H1 (cell line): ENCODE results near the gene PARP15. TPM values are rescaled to one million over a fixed set of nuclear protein-coding genes. Genes with fewer than 3 reads are reported as not detected.
"Not testable (repeated sequence)": the region's sequence is repeated elsewhere in the genome, so short reads cannot be mapped to it uniquely, and the experiment has no call there.

Experiments
- CTCF ChIA-PET: fragments of 300-600 bp; sonication (Branson Sonifier 250); formaldehyde crosslinking; loops from one replicate; lab custom pipeline; 2021; ENCODE audit not compliant: partially characterized antibody; lab: Charles Lee
- POLR2A ChIA-PET: fragments of 300-600 bp; sonication (Branson Sonifier 250); formaldehyde crosslinking; loops from one replicate; lab custom pipeline; 2021; ENCODE audit warnings: inconsistent platforms; ENCODE audit not compliant: partially characterized antibody; lab: Charles Lee
- DNase-seq, 2 experiments: peaks; one replicate each; pipeline versions ENCODE4 v3.0.0 to v3.0.0-alpha.2; 2010 to 2022; ENCODE audit warnings: low spot score in 2 of 2, low read depth in 1 of 2, mixed read lengths in 1 of 2
- FAIRE-seq: peaks from 2 replicates; lab custom pipeline; 2011; peaks lifted over from hg19 to GRCh38; lab: Jason Lieb, UNC
- H2AFZ ChIP-seq: 2 replicates; pipeline ENCODE4 v1.8.1; 2012; ENCODE audit warnings: low read length, inconsistent platforms
- H2AK5ac ChIP-seq: 2 replicates; pipeline ENCODE4 v1.6.1; 2013; ENCODE audit warnings: low read depth, low read length
- H2BK120ac ChIP-seq: replicated peaks from 2 replicates; pipeline ENCODE3; 2013; ENCODE audit warnings: low read depth, low read length, inconsistent platforms
- H2BK12ac ChIP-seq: 2 replicates; pipeline ENCODE4 v1.6.1; 2013; ENCODE audit warnings: low read depth, low read length
- H2BK15ac ChIP-seq: 2 replicates; pipeline ENCODE4 v1.6.1; 2013; ENCODE audit warnings: low read length
- H2BK20ac ChIP-seq: 2 replicates; pipeline ENCODE4 v1.6.1; 2013; ENCODE audit warnings: low read length
- H2BK5ac ChIP-seq: 2 replicates; pipeline ENCODE4 v1.6.1; 2013; ENCODE audit warnings: low read depth, low read length
- H3K14ac ChIP-seq: 2 replicates; pipeline ENCODE4 v1.6.1; 2013; ENCODE audit warnings: inconsistent platforms; ENCODE audit not compliant: insufficient read length
- H3K18ac ChIP-seq: 2 replicates; pipeline ENCODE4 v1.6.1; 2013; ENCODE audit warnings: low read length; ENCODE audit errors: extremely low read depth
- H3K23ac ChIP-seq: 2 replicates; pipeline ENCODE4 v1.6.1; 2013; ENCODE audit warnings: inconsistent platforms; ENCODE audit not compliant: insufficient read length
- H3K23me2 ChIP-seq: 2 replicates; pipeline ENCODE4 v1.6.1; 2013; ENCODE audit warnings: low read depth, low read length
- H3K27ac ChIP-seq: 2 replicates; pipeline ENCODE4 v1.6.1; 2011; ENCODE audit warnings: low read depth, low read length, inconsistent platforms
- H3K27me3 ChIP-seq, 4 experiments: replicated peaks in 1 of 4; 1 replicate in 1 of 4; 2 replicates in 3 of 4; pipeline versions ENCODE4 v1.6.1 to v1.8.1; 2011 to 2013; ENCODE audit warnings: low read length in 3 of 4, mild to moderate bottlenecking in 3 of 4, inconsistent platforms in 2 of 4, mixed read lengths in 2 of 4, moderate library complexity in 1 of 4; ENCODE audit not compliant: control insufficient read depth in 3 of 4, insufficient read depth in 3 of 4; ENCODE audit errors: extremely low read depth in 1 of 4
- H3K36me3 ChIP-seq, 4 experiments: 2 replicates each; pipeline versions ENCODE4 v1.6.1 to v1.8.1; 2011 to 2013; ENCODE audit warnings: mild to moderate bottlenecking in 4 of 4, low read length in 3 of 4, moderate library complexity in 2 of 4, control low read depth in 1 of 4, inconsistent platforms in 1 of 4; ENCODE audit not compliant: insufficient read depth in 4 of 4, control insufficient read depth in 2 of 4
- H3K4ac ChIP-seq: replicated peaks from 2 replicates; pipeline ENCODE3; 2013; ENCODE audit warnings: low read length, low read depth, mixed read lengths, inconsistent platforms; ENCODE audit not compliant: insufficient read length
- H3K4me1 ChIP-seq, 4 experiments: replicated peaks in 1 of 4; 1 replicate in 1 of 4; 2 replicates in 3 of 4; pipeline versions ENCODE4 v1.6.1 to v1.8.1; 2011 to 2013; ENCODE audit warnings: low read length in 3 of 4, inconsistent platforms in 2 of 4, mixed read lengths in 1 of 4; ENCODE audit not compliant: insufficient read depth in 4 of 4, control insufficient read depth in 3 of 4
- H3K4me2 ChIP-seq, 2 experiments: 2 replicates each; pipeline versions ENCODE4 v1.6.1 to v1.8.1; 2011 to 2013; ENCODE audit warnings: low read depth in 2 of 2, low read length in 2 of 2, control low read depth in 1 of 2, inconsistent platforms in 1 of 2, mild to moderate bottlenecking in 1 of 2; ENCODE audit not compliant: insufficient read depth in 1 of 2
- H3K4me3 ChIP-seq, 4 experiments: fragments of 200-600, 300-600 bp in 1 of 4; sonication (generic), shearing (Covaris generic), sonication (Bioruptor Twin) in 1 of 4; 2 replicates each; pipeline versions ENCODE4 v1.5.1 to v1.8.1; 2011 to 2016; ENCODE audit warnings: low read length in 4 of 4, low read depth in 3 of 4, control low read depth in 2 of 4, inconsistent platforms in 2 of 4, mild to moderate bottlenecking in 2 of 4, mixed read lengths in 1 of 4, moderate library complexity in 1 of 4; ENCODE audit not compliant: insufficient read depth in 2 of 4; ENCODE audit errors: extremely low read depth in 1 of 4
- H3K56ac ChIP-seq: replicated peaks from 2 replicates; pipeline ENCODE3; 2013; ENCODE audit warnings: low read depth, mild to moderate bottlenecking, mixed read lengths, low read length, inconsistent platforms; ENCODE audit not compliant: insufficient read length
- H3K79me1 ChIP-seq: 2 replicates; pipeline ENCODE4 v1.6.1; 2013; ENCODE audit warnings: low read depth, low read length, control low read depth
- H3K79me2 ChIP-seq, 2 experiments: 2 replicates each; pipeline versions ENCODE4 v1.6.1 to v1.8.1; 2012 to 2013; ENCODE audit warnings: low read length in 2 of 2, mild to moderate bottlenecking in 2 of 2, inconsistent platforms in 1 of 2; ENCODE audit not compliant: insufficient read depth in 2 of 2, control insufficient read depth in 1 of 2
- H3K9ac ChIP-seq, 4 experiments: replicated peaks in 1 of 4; 1 replicate in 1 of 4; 2 replicates in 3 of 4; pipeline versions ENCODE4 v1.6.1 to v1.8.1; 2011 to 2013; ENCODE audit warnings: low read depth in 3 of 4, low read length in 3 of 4, control low read depth in 2 of 4, mild to moderate bottlenecking in 2 of 4, moderate library complexity in 2 of 4, inconsistent platforms in 1 of 4; ENCODE audit errors: extremely low read depth in 1 of 4
- H3K9me3 ChIP-seq, 2 experiments: 2 replicates each; pipeline versions ENCODE4 v1.6.1 to v1.8.1; 2012 to 2013; ENCODE audit warnings: mild to moderate bottlenecking in 2 of 2, moderate library complexity in 2 of 2, control low read depth in 1 of 2, inconsistent platforms in 1 of 2, low read depth in 1 of 2, low read length in 1 of 2, mixed read lengths in 1 of 2; ENCODE audit not compliant: insufficient read depth in 2 of 2
- H4K20me1 ChIP-seq, 2 experiments: replicated peaks in 1 of 2; 2 replicates each; pipeline versions ENCODE3 to v1.8.1; 2011 to 2013; ENCODE audit warnings: inconsistent platforms in 2 of 2, low read length in 2 of 2, mild to moderate bottlenecking in 1 of 2; ENCODE audit not compliant: insufficient read depth in 2 of 2, control insufficient read depth in 1 of 2
- H4K5ac ChIP-seq: 2 replicates; pipeline ENCODE4 v1.6.1; 2013; ENCODE audit warnings: low read length, low read depth, mixed read lengths, inconsistent platforms; ENCODE audit not compliant: insufficient read length
- H4K8ac ChIP-seq: 2 replicates; pipeline ENCODE4 v1.8.0; 2013; ENCODE audit warnings: mild to moderate bottlenecking, moderate library complexity, low read length, inconsistent platforms; ENCODE audit not compliant: insufficient read depth; ENCODE audit errors: extremely low read depth
- H4K91ac ChIP-seq: replicated peaks from 2 replicates; pipeline ENCODE3; 2013; ENCODE audit warnings: low read length, mixed read lengths, inconsistent platforms; ENCODE audit not compliant: insufficient read length
- CREB1 ChIP-seq: IDR thresholded peaks from 2 replicates; pipeline ENCODE4 v1.6.1; 2012; ENCODE audit warnings: inconsistent platforms
- EZH2 ChIP-seq: fragments of 200-600 bp; sonication (generic); IDR thresholded peaks from 2 replicates; pipeline ENCODE4 v1.7.1; 2012; ENCODE audit warnings: low read depth, mild to moderate bottlenecking, moderate library complexity, low read length, inconsistent platforms; ENCODE audit not compliant: severe bottlenecking
- HDAC2 ChIP-seq, 2 experiments: fragments of 300-600 bp in 1 of 2; sonication (generic) in 1 of 2; IDR thresholded peaks; 2 replicates each; pipeline ENCODE4 v1.6.1; 2011 to 2012; ENCODE audit warnings: low read depth in 2 of 2, low read length in 2 of 2, mild to moderate bottlenecking in 2 of 2, moderate library complexity in 2 of 2, borderline replicate concordance in 1 of 2, inconsistent platforms in 1 of 2
- RXRA ChIP-seq: IDR thresholded peaks from 2 replicates; pipeline ENCODE4 v1.6.1; 2011; ENCODE audit warnings: low read depth, mild to moderate bottlenecking, low read length, moderate library complexity; ENCODE audit not compliant: insufficient read depth
- SAP30 ChIP-seq: fragments of 300-600 bp; sonication (generic); IDR thresholded peaks from 2 replicates; pipeline ENCODE4 v1.7.1; 2012; ENCODE audit warnings: low read length, moderate library complexity, mild to moderate bottlenecking, inconsistent platforms; ENCODE audit not compliant: insufficient read depth, insufficient replicate concordance
- TBP ChIP-seq: IDR thresholded peaks from 2 replicates; pipeline ENCODE4 v1.6.1; 2011; ENCODE audit warnings: low read depth, low read length, improper control_type of control experiment
- WGBS, 2 experiments: shearing (Covaris generic) in 1 of 2; methylation state at CpG; one replicate each; pipeline versions ENCODE4 v1.1.6 to v1.1.7; 2013 to 2015; ENCODE audit warnings: low lambda C conversion rate in 2 of 2, mixed read lengths in 2 of 2, inconsistent platforms in 1 of 2, low coverage in 1 of 2, missing lambda C conversion rate in 1 of 2; ENCODE audit not compliant: insufficient replicate concordance in 2 of 2, insufficient coverage in 1 of 2, insufficient read length in 1 of 2; ENCODE audit errors: extremely low coverage in 1 of 2, missing lambda C conversion rate in 1 of 2; 5-methylcytosine and 5-hydroxymethylcytosine counted together
- polyA plus RNA-seq, 7 experiments: library from polyadenylated mRNA; depleted of rRNA in 3 of 7; stranded (reverse) in 5 of 7; unstranded in 2 of 7; fragments of >200 nt in 5 of 7; fragments of 200-250 nt in 2 of 7; gene quantifications; 1 replicate in 5 of 7; 2 replicates in 1 of 7; 4 replicates in 1 of 7; pipeline versions ENCODE4 v1.2.1 to v1.2.3, GENCODE V29; 2011 to 2013; ENCODE audit warnings: missing spikeins in 2 of 7, mixed read lengths in 2 of 7
- total RNA-seq: library from RNA; stranded (reverse); fragmentation: NEBNext Ultra II Directional; extraction: Animal tissue kit (Norgen Biotek cat#: 25700); gene quantifications from 2 replicates; pipeline ENCODE4 v1.2.1, GENCODE V29; 2021
- TF ChIP-seq, protein P1 (sequence below): IDR thresholded peaks from 2 replicates; pipeline ENCODE4 v1.6.1; 2012; ENCODE audit warnings: low read length, inconsistent platforms

The PARP15 gene
- total and polyA plus RNA-seq, 2 of the 8 experiments (the other 6 are each of a cell fraction or from before 2014, with no cell fraction given), result 0.37 to 0.45 TPM

DNA sequence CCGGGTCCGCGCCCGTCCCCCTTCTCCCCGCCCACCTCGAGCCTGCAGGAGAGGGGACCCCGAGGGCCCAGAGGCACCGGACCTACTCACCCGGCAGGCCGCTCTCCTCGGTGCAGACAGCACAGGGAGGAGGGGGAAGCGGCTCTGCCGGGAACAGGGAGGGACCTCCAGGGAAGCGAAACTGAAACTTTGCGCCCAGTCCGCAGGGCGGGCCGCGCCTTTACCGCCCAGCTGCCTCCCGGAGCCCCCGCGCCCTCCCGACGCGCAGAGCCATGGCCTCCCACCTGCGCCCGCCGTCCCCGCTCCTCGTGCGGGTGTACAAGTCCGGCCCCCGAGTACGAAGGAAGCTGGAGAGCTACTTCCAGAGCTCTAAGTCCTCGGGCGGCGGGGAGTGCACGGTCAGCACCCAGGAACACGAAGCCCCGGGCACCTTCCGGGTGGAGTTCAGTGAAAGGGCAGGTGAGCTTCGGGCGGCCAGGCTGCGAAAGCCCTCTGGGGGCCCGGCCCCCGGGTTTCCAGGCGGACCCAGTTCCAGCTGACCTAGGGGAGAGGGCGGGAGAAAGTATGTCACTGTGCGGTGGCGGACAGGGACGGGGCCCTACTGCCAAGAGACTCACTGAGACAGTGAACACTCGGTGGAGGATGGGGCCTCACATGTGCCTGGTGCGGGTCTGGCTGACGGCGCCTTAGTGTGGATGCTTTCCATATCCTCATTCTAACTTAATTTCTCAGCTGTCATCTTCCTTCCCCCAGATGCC, 13.1 kb upstream of the PARP15 start, which contains the start of the genes DTX3L and PARP9 (continued):
- peak; percentile 47 for TF ChIP-seq SAP30
- TF ChIP-seq HDAC2 (IDR thresholded peaks at IDR 0.05; ENCODE audit: borderline replicate concordance in 1 of 2, low read depth in 2 of 2, low read length in 2 of 2), result peak in 1 of 2 experiments; percentile 92; a peak in 2 of 4 replicates
- TF ChIP-seq, protein P1, sequence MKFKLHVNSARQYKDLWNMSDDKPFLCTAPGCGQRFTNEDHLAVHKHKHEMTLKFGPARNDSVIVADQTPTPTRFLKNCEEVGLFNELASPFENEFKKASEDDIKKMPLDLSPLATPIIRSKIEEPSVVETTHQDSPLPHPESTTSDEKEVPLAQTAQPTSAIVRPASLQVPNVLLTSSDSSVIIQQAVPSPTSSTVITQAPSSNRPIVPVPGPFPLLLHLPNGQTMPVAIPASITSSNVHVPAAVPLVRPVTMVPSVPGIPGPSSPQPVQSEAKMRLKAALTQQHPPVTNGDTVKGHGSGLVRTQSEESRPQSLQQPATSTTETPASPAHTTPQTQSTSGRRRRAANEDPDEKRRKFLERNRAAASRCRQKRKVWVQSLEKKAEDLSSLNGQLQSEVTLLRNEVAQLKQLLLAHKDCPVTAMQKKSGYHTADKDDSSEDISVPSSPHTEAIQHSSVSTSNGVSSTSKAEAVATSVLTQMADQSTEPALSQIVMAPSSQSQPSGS, result no peak
- no peak; the same call in 1 of the 2 replicates for TF ChIP-seq CREB1
- TF ChIP-seq TBP, result peak; percentile 31; the same call in 1 of the 2 replicates
- TF ChIP-seq RXRA, result no peak
- TF ChIP-seq EZH2, result no peak

DNA sequence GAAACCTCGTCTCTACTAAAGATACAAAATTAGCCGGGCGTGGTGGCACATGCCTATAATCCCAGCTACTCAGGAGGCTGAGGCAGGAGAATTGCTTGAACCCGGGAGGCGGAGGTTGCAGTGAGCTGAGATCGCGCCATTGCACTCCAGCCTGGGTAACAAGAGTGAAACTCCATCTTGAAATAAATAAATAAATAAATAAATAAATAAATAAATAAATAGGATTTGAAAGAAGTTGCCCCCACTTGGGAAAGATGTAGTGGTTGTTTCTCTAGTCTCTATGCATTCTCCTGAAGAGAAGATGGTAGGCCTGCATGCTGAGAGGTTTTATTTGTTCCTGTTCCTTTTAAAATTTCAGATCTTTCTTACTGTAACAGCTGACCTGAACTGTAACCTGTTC, 9.3 kb upstream of the PARP15 start:
- H3K79me1 ChIP-seq, POLR2A ChIA-PET, H3K27ac ChIP-seq, H4K20me1 ChIP-seq, DNase-seq, H3K27me3 ChIP-seq, H2BK12ac ChIP-seq, H3K14ac ChIP-seq, H3K4me2 ChIP-seq, H3K23ac ChIP-seq, H4K5ac ChIP-seq, H3K9ac ChIP-seq, H2AK5ac ChIP-seq, H3K18ac ChIP-seq, H3K36me3 ChIP-seq, H3K4ac ChIP-seq, H3K9me3 ChIP-seq, H3K79me2 ChIP-seq, H2BK5ac ChIP-seq, H3K56ac ChIP-seq, H2BK120ac ChIP-seq, FAIRE-seq, H4K8ac ChIP-seq, H2BK15ac ChIP-seq, H3K23me2 ChIP-seq, H3K4me3 ChIP-seq, H2BK20ac ChIP-seq, H2AFZ ChIP-seq, H4K91ac ChIP-seq, H3K4me1 ChIP-seq: not testable (repeated sequence)
- WGBS, 2 experiments, result 98% methylated on average over 7 of the region's 7 CpGs; no CpG with 5 or more reads in 1 of the 2 experiments
- CTCF ChIA-PET, result interaction anchor here (0.7 to 1.5 kb wide), 3 partner anchors 9 to 111 kb away, joined by 3 to 5 read pairs (median 3); no protein-coding TSS in a partner anchor
